ENCODE measurements around the gene PEX7.

GRCh38 chr6:136823128-136823660 is 802 bp downstream of the PEX7 start:
- no peak for TF ChIP-seq POLR2A (IDR thresholded peaks at IDR 0.05)
- TF ChIP-seq, protein P1, sequence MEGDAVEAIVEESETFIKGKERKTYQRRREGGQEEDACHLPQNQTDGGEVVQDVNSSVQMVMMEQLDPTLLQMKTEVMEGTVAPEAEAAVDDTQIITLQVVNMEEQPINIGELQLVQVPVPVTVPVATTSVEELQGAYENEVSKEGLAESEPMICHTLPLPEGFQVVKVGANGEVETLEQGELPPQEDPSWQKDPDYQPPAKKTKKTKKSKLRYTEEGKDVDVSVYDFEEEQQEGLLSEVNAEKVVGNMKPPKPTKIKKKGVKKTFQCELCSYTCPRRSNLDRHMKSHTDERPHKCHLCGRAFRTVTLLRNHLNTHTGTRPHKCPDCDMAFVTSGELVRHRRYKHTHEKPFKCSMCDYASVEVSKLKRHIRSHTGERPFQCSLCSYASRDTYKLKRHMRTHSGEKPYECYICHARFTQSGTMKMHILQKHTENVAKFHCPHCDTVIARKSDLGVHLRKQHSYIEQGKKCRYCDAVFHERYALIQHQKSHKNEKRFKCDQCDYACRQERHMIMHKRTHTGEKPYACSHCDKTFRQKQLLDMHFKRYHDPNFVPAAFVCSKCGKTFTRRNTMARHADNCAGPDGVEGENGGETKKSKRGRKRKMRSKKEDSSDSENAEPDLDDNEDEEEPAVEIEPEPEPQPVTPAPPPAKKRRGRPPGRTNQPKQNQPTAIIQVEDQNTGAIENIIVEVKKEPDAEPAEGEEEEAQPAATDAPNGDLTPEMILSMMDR (IDR thresholded peaks at IDR 0.05) = no peak
- TF ChIP-seq EP300 (IDR thresholded peaks at IDR 0.05) = no peak
- TF ChIP-seq POLR2AphosphoS5 (IDR thresholded peaks at IDR 0.05) = no peak
